Measurements from ENCODE around the gene MB21D2.
"Not testable (repeated sequence)": the region's sequence is repeated elsewhere in the genome, so short reads cannot be mapped to it uniquely, and the experiment has no call there.

DNA sequence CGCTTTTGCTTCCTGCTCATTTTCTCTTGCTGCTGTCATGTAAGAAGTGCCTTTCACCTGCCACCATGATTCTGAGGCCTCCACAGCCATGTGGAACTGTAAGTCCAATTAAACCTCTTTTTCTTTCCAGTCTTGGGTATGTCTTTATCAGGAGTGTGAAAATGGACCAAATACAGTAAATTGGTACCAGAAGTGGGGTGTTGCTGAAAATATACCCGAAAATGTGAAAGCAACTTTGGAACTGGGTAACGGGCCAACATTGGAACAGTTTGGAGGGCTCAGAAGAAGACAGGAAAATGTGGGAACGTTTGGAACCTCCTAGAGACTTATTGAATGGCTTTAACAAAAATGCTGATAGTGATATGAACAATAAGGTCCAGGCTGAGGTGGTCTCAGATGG is 143.3 kb downstream of the MB21D2 start:
- TF ChIP-seq, protein P1, sequence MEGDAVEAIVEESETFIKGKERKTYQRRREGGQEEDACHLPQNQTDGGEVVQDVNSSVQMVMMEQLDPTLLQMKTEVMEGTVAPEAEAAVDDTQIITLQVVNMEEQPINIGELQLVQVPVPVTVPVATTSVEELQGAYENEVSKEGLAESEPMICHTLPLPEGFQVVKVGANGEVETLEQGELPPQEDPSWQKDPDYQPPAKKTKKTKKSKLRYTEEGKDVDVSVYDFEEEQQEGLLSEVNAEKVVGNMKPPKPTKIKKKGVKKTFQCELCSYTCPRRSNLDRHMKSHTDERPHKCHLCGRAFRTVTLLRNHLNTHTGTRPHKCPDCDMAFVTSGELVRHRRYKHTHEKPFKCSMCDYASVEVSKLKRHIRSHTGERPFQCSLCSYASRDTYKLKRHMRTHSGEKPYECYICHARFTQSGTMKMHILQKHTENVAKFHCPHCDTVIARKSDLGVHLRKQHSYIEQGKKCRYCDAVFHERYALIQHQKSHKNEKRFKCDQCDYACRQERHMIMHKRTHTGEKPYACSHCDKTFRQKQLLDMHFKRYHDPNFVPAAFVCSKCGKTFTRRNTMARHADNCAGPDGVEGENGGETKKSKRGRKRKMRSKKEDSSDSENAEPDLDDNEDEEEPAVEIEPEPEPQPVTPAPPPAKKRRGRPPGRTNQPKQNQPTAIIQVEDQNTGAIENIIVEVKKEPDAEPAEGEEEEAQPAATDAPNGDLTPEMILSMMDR (conservative IDR thresholded peaks at IDR 0.05; ENCODE audit: low read length): not testable (repeated sequence)
- TF ChIP-seq EZH2phosphoT487 (IDR thresholded peaks at IDR 0.05; ENCODE audit: borderline replicate concordance, low read depth, low read length): not testable (repeated sequence)

Data from OCI-LY7 (cell line).